SK-N-SH (cell line): Measurements from ENCODE around the gene CRHBP. TPM values are rescaled to one million over a fixed set of nuclear protein-coding genes. Genes with fewer than 3 reads are reported as not detected.

ENCODE experiments used
- CTCF ChIA-PET: fragments of 300-600, 350-600 bp; formaldehyde crosslinking; extraction: SDS; loops from one replicate; lab custom pipeline; 2021; lab: Yijun Ruan, JAX
- POLR2A ChIA-PET: fragments of 350-600 bp; sonication (Branson Sonifier 250); formaldehyde crosslinking; extraction: SDS; loops from one replicate; lab custom pipeline; 2020; ENCODE audit warnings: antibody characterized with exemption, inconsistent platforms; lab: Yijun Ruan, JAX
- DNase-seq: peaks from one replicate; pipeline ENCODE4 v3.0.0; 2012
- H2AFZ ChIP-seq: fragments of 200-600 bp; sonication (generic); 2 replicates; pipeline ENCODE4 v1.8.1; 2016; ENCODE audit warnings: antibody characterized with exemption, mild to moderate bottlenecking, low read depth
- H3F3A ChIP-seq: fragments of 200-600 bp; sonication (generic); replicated peaks from 2 replicates; pipeline ENCODE3; 2016; ENCODE audit warnings: antibody characterized with exemption, mild to moderate bottlenecking; ENCODE audit not compliant: insufficient read depth
- H3K27ac ChIP-seq, 2 experiments: fragments of 200-500 bp in 1 of 2; fragments of 200-600 bp in 1 of 2; sonication (Bioruptor generic) in 1 of 2; sonication (generic), shearing (Covaris generic) in 1 of 2; 2 replicates each; pipeline versions ENCODE4 v1.5.1 to v1.6.1; 2014 to 2016; ENCODE audit warnings: low read depth in 2 of 2, inconsistent platforms in 1 of 2, low read length in 1 of 2, mild to moderate bottlenecking in 1 of 2, mixed read lengths in 1 of 2
- H3K27me3 ChIP-seq: fragments of 200-600 bp; sonication (generic), shearing (Covaris generic); 2 replicates; pipeline ENCODE4 v1.6.1; 2016; ENCODE audit warnings: mixed run types; ENCODE audit not compliant: insufficient read depth
- H3K36me3 ChIP-seq, 2 experiments: fragments of 200-500 bp in 1 of 2; fragments of 200-600 bp in 1 of 2; sonication (Bioruptor generic) in 1 of 2; sonication (generic) in 1 of 2; replicated peaks in 1 of 2; 2 replicates each; pipeline versions ENCODE3 to v1.5.1; 2014 to 2016; ENCODE audit warnings: low read length in 1 of 2, mild to moderate bottlenecking in 1 of 2; ENCODE audit not compliant: insufficient read depth in 2 of 2, control insufficient read depth in 1 of 2
- H3K4me1 ChIP-seq, 2 experiments: fragments of 200-500 bp in 1 of 2; fragments of 200-600 bp in 1 of 2; sonication (Bioruptor generic) in 1 of 2; sonication (generic), shearing (Covaris generic) in 1 of 2; 2 replicates each; pipeline versions ENCODE4 v1.5.1 to v1.6.1; 2014 to 2016; ENCODE audit warnings: low read depth in 1 of 2, low read length in 1 of 2, mixed run types in 1 of 2; ENCODE audit not compliant: insufficient read depth in 2 of 2, control insufficient read depth in 1 of 2
- H3K4me2 ChIP-seq: fragments of 200-600 bp; sonication (generic), shearing (Covaris generic); 2 replicates; pipeline ENCODE4 v1.6.1; 2017; ENCODE audit warnings: mixed run types
- H3K4me3 ChIP-seq, 2 experiments: fragments of 200-500 bp in 1 of 2; fragments of 200-600 bp in 1 of 2; sonication (Bioruptor generic) in 1 of 2; sonication (generic), shearing (Covaris generic) in 1 of 2; 2 replicates each; pipeline versions ENCODE4 v1.5.1 to v1.8.1; 2014 to 2016; ENCODE audit warnings: low read depth in 2 of 2, inconsistent platforms in 1 of 2, low read length in 1 of 2, mild to moderate bottlenecking in 1 of 2, mixed read lengths in 1 of 2, moderate library complexity in 1 of 2
- H3K79me2 ChIP-seq: fragments of 200-600 bp; sonication (generic); 2 replicates; pipeline ENCODE4 v1.8.1; 2017; ENCODE audit warnings: mild to moderate bottlenecking; ENCODE audit not compliant: insufficient read depth
- H3K9ac ChIP-seq: fragments of 200-600 bp; sonication (generic); 2 replicates; pipeline ENCODE4 v1.6.1; 2017; ENCODE audit warnings: mixed run types
- H3K9me2 ChIP-seq: fragments of 200-600 bp; sonication (generic); 2 replicates; pipeline ENCODE4 v1.6.1; 2017; ENCODE audit warnings: mixed run types
- H3K9me3 ChIP-seq: fragments of 200-600 bp; sonication (generic); 2 replicates; pipeline ENCODE4 v1.6.1; 2017; ENCODE audit warnings: mixed run types, mild to moderate bottlenecking, moderate library complexity
- H4K20me1 ChIP-seq: fragments of 200-600 bp; sonication (generic); 2 replicates; pipeline ENCODE4 v1.6.1; 2017; ENCODE audit warnings: mild to moderate bottlenecking, mixed run types; ENCODE audit not compliant: insufficient read depth
- FOXJ3 ChIP-seq: sonication (generic); formaldehyde crosslinking; IDR thresholded peaks from 2 replicates; pipeline ENCODE4 v1.5.1; 2020; ENCODE audit warnings: mild to moderate bottlenecking, missing genetic modification reagents
- GABPA ChIP-seq: IDR thresholded peaks from 2 replicates; pipeline ENCODE4 v1.4.0; 2012; ENCODE audit warnings: low read depth, mild to moderate bottlenecking
- NFIC ChIP-seq: IDR thresholded peaks from 2 replicates; pipeline ENCODE4 v1.4.0; 2012; ENCODE audit warnings: borderline replicate concordance
- NRF1 ChIP-seq: IDR thresholded peaks from 2 replicates; pipeline ENCODE4 v1.6.1; 2012; ENCODE audit warnings: low read depth, mild to moderate bottlenecking, low read length
- POLR2AphosphoS5 ChIP-seq: IDR thresholded peaks from 2 replicates; pipeline ENCODE4 v1.6.1; 2012; ENCODE audit warnings: low read depth, low read length
- RAD21 ChIP-seq: IDR thresholded peaks from 2 replicates; pipeline ENCODE4 v1.6.1; 2012; ENCODE audit warnings: mild to moderate bottlenecking, low read length
- RCOR1 ChIP-seq: fragments of 150-350 bp; IDR thresholded peaks from 2 replicates; pipeline ENCODE4 v1.6.1; 2017; ENCODE audit warnings: antibody characterized with exemption, low read length
- RFX5 ChIP-seq: IDR thresholded peaks from 2 replicates; pipeline ENCODE4 v1.6.1; 2012; ENCODE audit warnings: mild to moderate bottlenecking, improper control_type of control experiment, low read length
- TCF12 ChIP-seq: IDR thresholded peaks from 2 replicates; pipeline ENCODE4 v1.4.0; 2012
- YY1 ChIP-seq: IDR thresholded peaks from 2 replicates; pipeline ENCODE4 v1.4.0; 2012; ENCODE audit warnings: low read depth, mild to moderate bottlenecking
- WGBS: methylation state at CpG from one replicate; pipeline ENCODE4 v1.1.6; 2017; ENCODE audit warnings: low lambda C conversion rate; 5-methylcytosine and 5-hydroxymethylcytosine counted together
- polyA plus RNA-seq, 3 experiments: library from polyadenylated mRNA; depleted of rRNA; stranded (reverse); fragments of >200 nt; gene quantifications; 2 replicates each; pipeline ENCODE4 v1.2.3, GENCODE V29; 2012
- small RNA-seq, 7 experiments: library from RNA; depleted of rRNA; stranded (forward); fragments of <200 nt; gene quantifications; one replicate each; pipeline ENCODE3, GENCODE V24; 2012
- TF ChIP-seq, protein P1 (sequence below): IDR thresholded peaks from 2 replicates; pipeline ENCODE4 v1.4.0; 2012; ENCODE audit warnings: low read depth, borderline replicate concordance
- TF ChIP-seq, protein P2 (sequence below): IDR thresholded peaks from 2 replicates; pipeline ENCODE4; 2012

Gene CRHBP
- polyA plus RNA-seq, 1 of the 3 experiments (the other 2 are of a cell fraction), result not detected

DNA sequence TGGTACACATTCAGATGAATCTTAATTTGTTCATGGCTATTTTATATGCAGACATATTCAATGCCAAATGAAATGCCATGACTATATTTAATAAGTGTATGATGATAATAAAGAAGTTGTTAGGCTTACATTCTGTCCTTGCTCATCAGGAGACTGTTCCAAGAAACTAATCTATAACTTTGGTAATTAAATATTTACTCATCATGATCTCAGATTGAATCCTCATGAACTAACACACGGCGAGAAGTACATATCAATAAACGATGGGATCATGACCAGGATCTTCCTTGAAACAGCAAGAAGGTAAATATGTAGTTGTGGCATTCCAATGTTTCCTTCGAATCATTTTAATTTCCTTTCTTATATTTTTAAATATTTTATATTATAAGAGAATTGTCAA, 64.8 kb downstream of the CRHBP start:
- Histone ChIP-seq H3K36me3 (no peaks in the 10 kb centered on the region), H3K9me2 (no peaks in the 10 kb centered on the region), H3K79me2 (no peaks in the 10 kb centered on the region), H3K4me3 (no peak overlapping the region), H3K9me3 (no peaks in the 10 kb centered on the region), H3K27ac (no peak overlapping the region), H3F3A (no peaks in the 10 kb centered on the region), H3K4me2 (no peak overlapping the region), H3K27me3 (peaks cover 8% of the 10 kb centered on the region; the same call in 1 of the 2 replicates), H3K9ac (no peak overlapping the region), H4K20me1 (no peaks in the 10 kb centered on the region), H2AFZ (no peak overlapping the region), H3K4me1 (no peaks in the 10 kb centered on the region)
- TF ChIP-seq FOXJ3 (CRISPR knock-in tag) (no peak), YY1 (no peak), TCF12 (no peak), GABPA (no peak), RFX5 (no peak), RCOR1 (no peak), RAD21 (no peak), NFIC (no peak), POLR2AphosphoS5 (no peak), NRF1 (no peak)
- TF ChIP-seq, protein P1, sequence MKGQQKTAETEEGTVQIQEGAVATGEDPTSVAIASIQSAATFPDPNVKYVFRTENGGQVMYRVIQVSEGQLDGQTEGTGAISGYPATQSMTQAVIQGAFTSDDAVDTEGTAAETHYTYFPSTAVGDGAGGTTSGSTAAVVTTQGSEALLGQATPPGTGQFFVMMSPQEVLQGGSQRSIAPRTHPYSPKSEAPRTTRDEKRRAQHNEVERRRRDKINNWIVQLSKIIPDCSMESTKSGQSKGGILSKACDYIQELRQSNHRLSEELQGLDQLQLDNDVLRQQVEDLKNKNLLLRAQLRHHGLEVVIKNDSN, result no peak
- TF ChIP-seq, protein P2, sequence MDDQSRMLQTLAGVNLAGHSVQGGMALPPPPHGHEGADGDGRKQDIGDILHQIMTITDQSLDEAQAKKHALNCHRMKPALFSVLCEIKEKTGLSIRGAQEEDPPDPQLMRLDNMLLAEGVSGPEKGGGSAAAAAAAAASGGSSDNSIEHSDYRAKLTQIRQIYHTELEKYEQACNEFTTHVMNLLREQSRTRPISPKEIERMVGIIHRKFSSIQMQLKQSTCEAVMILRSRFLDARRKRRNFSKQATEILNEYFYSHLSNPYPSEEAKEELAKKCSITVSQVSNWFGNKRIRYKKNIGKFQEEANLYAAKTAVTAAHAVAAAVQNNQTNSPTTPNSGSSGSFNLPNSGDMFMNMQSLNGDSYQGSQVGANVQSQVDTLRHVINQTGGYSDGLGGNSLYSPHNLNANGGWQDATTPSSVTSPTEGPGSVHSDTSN, result no peak
- 37% methylated on average over 4 of the region's 4 CpGs for WGBS
- ChIA-PET CTCF (interaction anchor here (1.4 to 3.2 kb wide), 3 partner anchors 12 to 149 kb away, joined by 4 to 62 read pairs (median 4); partner anchors contain the start of gene AGGF1), POLR2A (no interaction called here)
- DNase-seq, result no peak

Small RNA genes lying within 50 kb of the gene (small RNA-seq; reads per million reads assigned to genes)
- 0 to 0.52 (median 0) reads per million in 7 experiments for gene RNU6ATAC36P

Other genes starting within 250 kb of the CRHBP start
- gene F2R, start 236.9 kb upstream of the CRHBP start, polyA plus RNA-seq (2012; rRNA removed), result 212 and 301 TPM in 2 replicates
- 31.3 and 41.3 TPM in 2 replicates for gene F2RL1, start 134.0 kb upstream of the CRHBP start, polyA plus RNA-seq (2012; rRNA removed)
- not detected in 2 replicates for gene S100Z, start 103.0 kb upstream of the CRHBP start, polyA plus RNA-seq (2012; rRNA removed)
- gene AGGF1, start 77.4 kb downstream of the CRHBP start, polyA plus RNA-seq (2012; rRNA removed), result 9.8 and 11.0 TPM in 2 replicates
- gene ZBED3, start 134.2 kb downstream of the CRHBP start, polyA plus RNA-seq (2012; rRNA removed), result 5.8 TPM in 2 replicates